Measurements from ENCODE around the gene EEF1G. TPM values are rescaled to one million over a fixed set of nuclear protein-coding genes. Genes with fewer than 3 reads are reported as not detected.

Gene EEF1G
- total RNA-seq, 4 donors from 2014 or later, result 1,068 to 1,537 (median 1,375) TPM

DNA sequence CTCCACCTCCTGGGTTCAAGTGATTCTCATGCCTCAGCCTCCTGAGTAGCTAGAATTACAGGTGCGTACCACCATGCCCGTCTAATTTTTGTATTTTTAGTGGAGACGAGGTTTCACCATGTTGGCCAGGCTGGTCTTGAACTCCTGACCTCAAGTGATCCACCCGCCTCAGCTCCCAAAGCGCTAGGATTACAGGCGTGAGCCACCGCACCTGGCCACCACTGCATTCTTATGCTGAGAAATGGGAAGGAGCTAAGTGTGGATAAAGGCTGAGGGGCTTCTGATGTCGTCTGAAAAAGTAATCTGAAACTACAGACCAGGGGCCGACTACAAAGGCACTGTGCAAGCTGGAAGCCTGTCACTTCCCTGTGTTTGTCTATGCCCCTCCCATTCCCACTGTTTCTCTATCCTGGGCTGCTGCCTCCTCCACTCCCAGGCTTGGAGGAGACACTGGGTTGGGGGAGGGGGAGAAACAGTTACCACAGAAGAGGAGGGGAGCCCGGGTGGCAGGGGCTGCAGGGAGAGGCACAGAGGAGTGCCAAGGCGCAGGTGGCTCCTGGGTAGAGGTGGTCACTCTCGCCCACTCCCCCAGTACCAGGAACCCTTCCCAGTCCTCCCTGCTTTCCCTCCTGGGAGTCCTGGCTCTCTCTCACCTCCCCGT lies 30.9 kb upstream of the EEF1G start:
- Histone ChIP-seq H3K4me1 (peaks cover 23 to 54% (median 33%) of the 10 kb centered on the region in 4 donors), H3K36me3 (peaks cover 13 to 57% (median 51%) of the 10 kb centered on the region in 4 donors), H3K9me3 (no peaks in the 10 kb centered on the region), H3K27ac (replicated peaks in 1 of 4) (no peak overlapping the region), H3K4me3 (no peak overlapping the region), H3K27me3 (no peaks in the 10 kb centered on the region)
- WGBS, result 91% methylated on average over 13 of the region's 13 CpGs
- TF ChIP-seq EP300 (IDR thresholded peaks at IDR 0.05) (no peak), POLR2AphosphoS5 (IDR thresholded peaks at IDR 0.05) (no peak), POLR2A (IDR thresholded peaks at IDR 0.05; ENCODE audit: low read depth) (no peak)
- TF ChIP-seq, protein P1, sequence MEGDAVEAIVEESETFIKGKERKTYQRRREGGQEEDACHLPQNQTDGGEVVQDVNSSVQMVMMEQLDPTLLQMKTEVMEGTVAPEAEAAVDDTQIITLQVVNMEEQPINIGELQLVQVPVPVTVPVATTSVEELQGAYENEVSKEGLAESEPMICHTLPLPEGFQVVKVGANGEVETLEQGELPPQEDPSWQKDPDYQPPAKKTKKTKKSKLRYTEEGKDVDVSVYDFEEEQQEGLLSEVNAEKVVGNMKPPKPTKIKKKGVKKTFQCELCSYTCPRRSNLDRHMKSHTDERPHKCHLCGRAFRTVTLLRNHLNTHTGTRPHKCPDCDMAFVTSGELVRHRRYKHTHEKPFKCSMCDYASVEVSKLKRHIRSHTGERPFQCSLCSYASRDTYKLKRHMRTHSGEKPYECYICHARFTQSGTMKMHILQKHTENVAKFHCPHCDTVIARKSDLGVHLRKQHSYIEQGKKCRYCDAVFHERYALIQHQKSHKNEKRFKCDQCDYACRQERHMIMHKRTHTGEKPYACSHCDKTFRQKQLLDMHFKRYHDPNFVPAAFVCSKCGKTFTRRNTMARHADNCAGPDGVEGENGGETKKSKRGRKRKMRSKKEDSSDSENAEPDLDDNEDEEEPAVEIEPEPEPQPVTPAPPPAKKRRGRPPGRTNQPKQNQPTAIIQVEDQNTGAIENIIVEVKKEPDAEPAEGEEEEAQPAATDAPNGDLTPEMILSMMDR (IDR thresholded peaks at IDR 0.05), result no peak
- intact Hi-C loops (cut with DNase I), result no loop called here
- no peak for DNase-seq (ENCODE audit: extremely low spot score)

DNA sequence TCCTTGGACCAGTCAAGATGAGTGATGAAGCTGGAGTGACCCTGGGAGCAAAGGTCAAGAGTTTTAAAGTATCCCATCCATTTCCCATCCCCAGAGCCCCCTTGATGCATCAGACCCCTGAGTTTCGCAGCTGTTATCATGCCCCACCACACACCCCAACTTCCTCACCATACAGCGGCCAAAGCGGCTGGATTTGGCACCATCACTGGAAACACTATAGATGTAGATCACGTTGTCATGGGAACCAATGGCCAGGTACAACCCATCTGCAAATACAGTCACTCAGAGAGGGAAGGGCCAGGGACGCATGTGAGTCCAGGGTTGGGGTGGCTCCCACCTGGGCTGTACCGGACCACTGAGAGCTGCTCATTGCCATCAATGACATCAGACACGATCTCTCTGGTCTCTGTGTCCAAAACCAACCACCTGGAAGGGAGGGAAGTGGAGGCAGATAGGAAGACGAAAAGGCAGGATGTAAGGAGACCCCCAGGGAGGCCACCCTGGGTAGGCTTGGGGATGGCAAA lies 30.1 kb upstream of the EEF1G start:
- peak overlapping the region in 2 of 4 donors; percentile 98 to 99 for H3K27ac ChIP-seq (replicated peaks in 1 of 4)
- H3K36me3 ChIP-seq, result peaks cover 13 to 50% (median 45%) of the 10 kb centered on the region in 4 donors
- TF ChIP-seq, protein P1 (IDR thresholded peaks at IDR 0.05), result no peak
- TF ChIP-seq POLR2A (IDR thresholded peaks at IDR 0.05; ENCODE audit: low read depth) (no peak), POLR2AphosphoS5 (IDR thresholded peaks at IDR 0.05) (no peak), EP300 (IDR thresholded peaks at IDR 0.05) (no peak)

DNA sequence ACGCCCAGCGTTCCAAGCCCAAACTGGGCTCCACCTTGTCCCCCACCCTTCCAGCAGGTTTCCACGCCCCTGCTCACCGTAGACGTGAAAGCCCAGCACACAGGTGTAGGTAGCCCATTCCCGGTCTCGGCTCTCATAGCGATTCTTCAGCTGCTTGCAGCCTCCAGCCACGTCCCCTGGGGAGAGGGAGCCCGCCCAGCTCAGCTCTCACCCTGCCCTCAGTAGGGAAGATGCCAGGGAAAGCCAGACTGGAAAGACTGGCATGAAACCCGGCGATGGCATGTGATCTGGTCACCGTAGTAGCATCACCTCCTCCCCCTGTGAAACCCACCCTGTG lies 29.3 kb upstream of the EEF1G start:
- peaks cover 33 to 62% (median 42%) of the 10 kb centered on the region in 4 donors for H3K4me1 ChIP-seq

More for the DNA sequence above, 30.1 kb upstream of the EEF1G start:
- H3K27me3 ChIP-seq, result no peaks in the 10 kb centered on the region
- intact Hi-C loops (cut with DNase I), result no loop called here
- WGBS, result 94% methylated on average over 8 of the region's 8 CpGs
- no peak for DNase-seq (ENCODE audit: extremely low spot score)
- no peaks in the 10 kb centered on the region for H3K9me3 ChIP-seq
- no peak overlapping the region for H3K4me3 ChIP-seq
- H3K4me1 ChIP-seq, result peaks cover 27 to 62% (median 39%) of the 10 kb centered on the region in 4 donors

DNA sequence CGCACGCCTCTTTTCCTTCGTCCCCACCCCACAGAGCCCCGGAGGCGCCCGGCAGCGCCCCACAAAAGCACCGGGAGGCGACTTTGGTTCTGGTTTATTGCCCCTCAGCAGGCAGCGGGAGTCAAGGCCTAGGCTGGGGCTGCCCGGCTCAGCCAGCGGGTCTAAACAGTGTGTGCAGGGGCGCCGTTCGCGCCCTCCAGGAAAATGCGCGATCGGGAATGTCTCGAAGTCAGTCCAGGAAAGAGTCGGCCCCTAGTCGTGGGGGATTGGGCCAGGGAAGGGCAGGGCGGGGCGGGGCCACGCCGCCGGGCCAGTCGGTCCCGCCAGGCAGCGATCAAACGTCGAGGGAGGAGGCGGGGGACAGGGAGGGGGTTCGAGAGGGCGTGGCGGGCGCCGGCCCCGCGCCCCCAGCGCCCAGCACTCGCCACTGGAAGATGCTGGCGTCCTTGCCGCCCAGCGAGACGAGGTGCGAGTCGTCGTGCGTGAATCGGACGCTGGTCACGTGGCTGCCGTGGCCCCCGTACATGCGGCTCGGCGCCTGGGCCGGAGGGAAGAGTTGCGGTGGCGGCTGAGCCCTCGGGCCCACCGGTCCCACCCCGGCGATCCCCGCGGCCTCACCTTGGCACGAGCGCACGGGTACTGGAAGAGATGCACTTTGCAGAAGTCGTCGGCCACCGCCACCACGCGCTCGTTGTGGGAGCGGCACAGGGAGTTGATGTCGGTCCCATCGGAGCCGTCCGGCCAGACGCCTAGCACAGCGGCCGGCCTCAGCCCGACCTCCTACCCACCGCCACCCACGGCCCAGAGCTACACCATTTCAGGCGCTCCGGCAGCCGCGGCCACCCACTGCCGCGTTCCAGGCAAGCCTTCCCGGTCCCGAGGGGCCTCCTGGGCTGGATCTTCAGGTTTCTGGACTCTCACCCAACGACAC lies 28.7 kb upstream of the EEF1G start:
- intact Hi-C loops (cut with DNase I), result no loop called here
- 11% methylated on average over 91 of the region's 96 CpGs for WGBS

More for the DNA sequence above, 29.3 kb upstream of the EEF1G start:
- intact Hi-C loops (cut with DNase I), result no loop called here
- H3K27me3 ChIP-seq, result no peaks in the 10 kb centered on the region
- WGBS, result 47% methylated on average over 13 of the region's 13 CpGs
- no peak for TF ChIP-seq POLR2AphosphoS5 (IDR thresholded peaks at IDR 0.05)
- TF ChIP-seq EP300 (IDR thresholded peaks at IDR 0.05), result no peak
- no peak for TF ChIP-seq POLR2A (IDR thresholded peaks at IDR 0.05; ENCODE audit: low read depth)
- TF ChIP-seq, protein P1 (IDR thresholded peaks at IDR 0.05), result no peak
- peak overlapping the region; percentile 67 to 100 (median 94) for H3K4me3 ChIP-seq
- peaks cover 18 to 48% (median 43%) of the 10 kb centered on the region in 4 donors for H3K36me3 ChIP-seq
- no peaks in the 10 kb centered on the region for H3K9me3 ChIP-seq
- DNase-seq (ENCODE audit: extremely low spot score), result no peak
- peak overlapping the region; percentile 90 to 99 (median 98) for H3K27ac ChIP-seq (replicated peaks in 1 of 4)

More for the DNA sequence above, 28.7 kb upstream of the EEF1G start:
- no peak for DNase-seq (ENCODE audit: extremely low spot score)
- TF ChIP-seq, protein P1 (IDR thresholded peaks at IDR 0.05), result peak in 2 of 3 experiments; percentile 24 to 32
- TF ChIP-seq EP300 (IDR thresholded peaks at IDR 0.05) (no peak), POLR2A (IDR thresholded peaks at IDR 0.05; ENCODE audit: low read depth) (no peak), POLR2AphosphoS5 (IDR thresholded peaks at IDR 0.05) (peak; percentile 45 to 49)
- Histone ChIP-seq H3K9me3 (no peaks in the 10 kb centered on the region), H3K4me3 (peak overlapping the region; percentile 67 to 100 (median 94)), H3K27ac (replicated peaks in 1 of 4) (peak overlapping the region; percentile 90 to 99 (median 98)), H3K4me1 (peaks cover 33 to 63% (median 42%) of the 10 kb centered on the region in 4 donors), H3K36me3 (peaks cover 25 to 48% (median 43%) of the 10 kb centered on the region in 4 donors), H3K27me3 (no peaks in the 10 kb centered on the region)
